Endodermal cell (in vitro differentiated cells): ENCODE results near the gene CAMKMT. TPM values are rescaled to one million over a fixed set of nuclear protein-coding genes. Genes with fewer than 3 reads are reported as not detected.
A peak's percentile ranks its signal among the peaks of the same experiment; 100 is the strongest.

Source experiments
- DNase-seq: peaks from one replicate; pipeline ENCODE4 v3.0.0-alpha.2; 2017
- H3K27ac ChIP-seq: 2 replicates; pipeline ENCODE4 v1.5.1; 2013; ENCODE audit warnings: mild to moderate bottlenecking, low read depth, low read length, moderate library complexity
- H3K27me3 ChIP-seq: 2 replicates; pipeline ENCODE4 v1.6.1; 2013; ENCODE audit warnings: mild to moderate bottlenecking, low read length, moderate library complexity; ENCODE audit not compliant: insufficient read depth, control insufficient read depth, poor library complexity, severe bottlenecking
- H3K36me3 ChIP-seq: 2 replicates; pipeline ENCODE4 v1.7.0; 2013; ENCODE audit warnings: mild to moderate bottlenecking, low read length, moderate library complexity; ENCODE audit not compliant: control insufficient read depth, insufficient read depth
- H3K4me1 ChIP-seq: one replicate; pipeline ENCODE4 v1.7.0; 2013; ENCODE audit warnings: low read length; ENCODE audit not compliant: control insufficient read depth, insufficient read depth
- H3K4me3 ChIP-seq: 2 replicates; pipeline ENCODE4 v1.5.1; 2013; ENCODE audit warnings: mild to moderate bottlenecking, low read length, moderate library complexity
- H3K9ac ChIP-seq: 2 replicates; pipeline ENCODE4 v1.6.1; 2013; ENCODE audit warnings: mild to moderate bottlenecking, low read length, moderate library complexity; ENCODE audit not compliant: poor library complexity, severe bottlenecking; ENCODE audit errors: extremely low read depth
- H3K9me3 ChIP-seq: 2 replicates; pipeline ENCODE4 v1.6.1; 2013; ENCODE audit warnings: mild to moderate bottlenecking, low read length, moderate library complexity; ENCODE audit not compliant: control insufficient read depth
- H3K27ac Mint-ChIP-seq: 2 replicates; pipeline ENCODE4 v1.8.0; 2020; ENCODE audit warnings: mixed read lengths
- H3K27me3 Mint-ChIP-seq: 2 replicates; pipeline ENCODE4 v1.8.0; 2021; ENCODE audit warnings: mild to moderate bottlenecking, mixed read lengths; ENCODE audit not compliant: insufficient read depth
- H3K36me3 Mint-ChIP-seq: 2 replicates; pipeline ENCODE4 v1.8.0; 2020; ENCODE audit warnings: low read depth, mixed read lengths
- H3K4me1 Mint-ChIP-seq: 2 replicates; pipeline ENCODE4 v1.8.0; 2020; ENCODE audit warnings: mixed read lengths
- H3K4me3 Mint-ChIP-seq: 2 replicates; pipeline ENCODE4 v1.8.0; 2020; ENCODE audit warnings: mild to moderate bottlenecking, moderate library complexity, mixed read lengths
- H3K9me3 Mint-ChIP-seq: 2 replicates; pipeline ENCODE4 v1.8.0; 2020; ENCODE audit warnings: mild to moderate bottlenecking, mixed read lengths
- whole genome bisulfite sequencing, 2 experiments: methylation state at CpG; one replicate each; pipeline versions ENCODE4 v1.1.5 to v1.1.7; 2013; ENCODE audit warnings: missing lambda C conversion rate in 2 of 2, mixed read lengths in 1 of 2; ENCODE audit not compliant: insufficient coverage in 1 of 2, insufficient read length in 1 of 2; 5-methylcytosine and 5-hydroxymethylcytosine counted together
- total RNA-seq, 2 donors: library from RNA; stranded (reverse); fragmentation: NEBNext Ultra II Directional in 1 of 2; extraction: Animal tissue kit (Norgen Biotek cat#: 25700) in 1 of 2; gene quantifications; 2 replicates in 1 of 2; 3 replicates in 1 of 2; pipeline ENCODE4 v1.2.1, GENCODE V29; 2021
- TF ChIP-seq, protein P1 (sequence below): fragments of 200-600 bp; sonication (generic); conservative IDR thresholded peaks from 2 replicates; pipeline ENCODE4 v1.5.0; 2021; ENCODE audit warnings: antibody characterized with exemption, mild to moderate bottlenecking

Gene CAMKMT
- total RNA-seq, 2 donors from 2014 or later, result 31.4 to 57.5 TPM

DNA sequence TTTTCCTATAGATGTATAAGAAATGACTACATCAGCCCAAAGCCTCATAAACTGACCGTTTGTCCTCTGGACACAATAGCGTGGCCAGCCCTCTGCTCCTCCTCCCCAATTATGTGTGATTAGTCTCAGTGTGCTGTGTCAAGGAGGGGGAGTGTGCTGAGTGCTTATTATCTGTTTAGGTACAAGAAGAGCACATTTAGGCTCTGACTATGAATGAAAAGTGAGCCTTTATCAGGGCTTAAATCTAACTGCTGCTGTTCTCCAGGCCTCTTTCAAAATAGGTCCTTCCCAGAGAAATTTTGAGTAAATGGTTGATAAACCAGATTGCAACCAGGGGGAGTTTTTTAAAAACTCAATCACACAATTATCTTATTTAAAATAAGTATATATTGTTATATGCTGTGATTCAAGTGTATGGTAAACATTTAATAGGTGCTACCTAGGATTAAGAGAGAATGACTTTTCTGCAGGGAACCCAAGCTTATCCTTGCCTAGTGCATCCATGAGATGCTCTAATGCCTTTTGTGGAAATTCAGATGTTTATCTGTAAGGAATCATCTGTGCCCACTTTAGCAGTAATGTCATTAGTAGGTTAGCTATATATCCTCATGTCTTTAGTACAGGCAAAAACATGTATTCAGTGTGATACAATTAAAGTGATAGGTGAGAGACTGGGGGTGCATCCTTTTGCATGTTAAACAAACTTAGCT, 411.1 kb downstream of the CAMKMT start:
- DNase-seq, result no peak
- Histone ChIP-seq H3K36me3 (no peaks in the 10 kb centered on the region), H3K9ac (no peak overlapping the region), H3K27ac (no peak overlapping the region), H3K4me1 (peaks cover 40% of the 10 kb centered on the region), H3K27me3 (peaks cover 3% of the 10 kb centered on the region), H3K4me3 (no peak overlapping the region), H3K9me3 (no peaks in the 10 kb centered on the region)
- Mint-ChIP-seq H3K27me3 (peaks cover 4% of the 10 kb centered on the region), H3K27ac (peak overlapping the region; percentile 9), H3K4me3 (peak overlapping the region; percentile 21), H3K9me3 (no peaks in the 10 kb centered on the region), H3K36me3 (no peaks in the 10 kb centered on the region), H3K4me1 (peaks cover 86% of the 10 kb centered on the region)
- 40% methylated on average over 2 of the region's 2 CpGs; no CpG with 5 or more reads in 1 of the 2 experiments for WGBS, 2 experiments
- TF ChIP-seq, protein P1, sequence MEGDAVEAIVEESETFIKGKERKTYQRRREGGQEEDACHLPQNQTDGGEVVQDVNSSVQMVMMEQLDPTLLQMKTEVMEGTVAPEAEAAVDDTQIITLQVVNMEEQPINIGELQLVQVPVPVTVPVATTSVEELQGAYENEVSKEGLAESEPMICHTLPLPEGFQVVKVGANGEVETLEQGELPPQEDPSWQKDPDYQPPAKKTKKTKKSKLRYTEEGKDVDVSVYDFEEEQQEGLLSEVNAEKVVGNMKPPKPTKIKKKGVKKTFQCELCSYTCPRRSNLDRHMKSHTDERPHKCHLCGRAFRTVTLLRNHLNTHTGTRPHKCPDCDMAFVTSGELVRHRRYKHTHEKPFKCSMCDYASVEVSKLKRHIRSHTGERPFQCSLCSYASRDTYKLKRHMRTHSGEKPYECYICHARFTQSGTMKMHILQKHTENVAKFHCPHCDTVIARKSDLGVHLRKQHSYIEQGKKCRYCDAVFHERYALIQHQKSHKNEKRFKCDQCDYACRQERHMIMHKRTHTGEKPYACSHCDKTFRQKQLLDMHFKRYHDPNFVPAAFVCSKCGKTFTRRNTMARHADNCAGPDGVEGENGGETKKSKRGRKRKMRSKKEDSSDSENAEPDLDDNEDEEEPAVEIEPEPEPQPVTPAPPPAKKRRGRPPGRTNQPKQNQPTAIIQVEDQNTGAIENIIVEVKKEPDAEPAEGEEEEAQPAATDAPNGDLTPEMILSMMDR, result no peak

DNA sequence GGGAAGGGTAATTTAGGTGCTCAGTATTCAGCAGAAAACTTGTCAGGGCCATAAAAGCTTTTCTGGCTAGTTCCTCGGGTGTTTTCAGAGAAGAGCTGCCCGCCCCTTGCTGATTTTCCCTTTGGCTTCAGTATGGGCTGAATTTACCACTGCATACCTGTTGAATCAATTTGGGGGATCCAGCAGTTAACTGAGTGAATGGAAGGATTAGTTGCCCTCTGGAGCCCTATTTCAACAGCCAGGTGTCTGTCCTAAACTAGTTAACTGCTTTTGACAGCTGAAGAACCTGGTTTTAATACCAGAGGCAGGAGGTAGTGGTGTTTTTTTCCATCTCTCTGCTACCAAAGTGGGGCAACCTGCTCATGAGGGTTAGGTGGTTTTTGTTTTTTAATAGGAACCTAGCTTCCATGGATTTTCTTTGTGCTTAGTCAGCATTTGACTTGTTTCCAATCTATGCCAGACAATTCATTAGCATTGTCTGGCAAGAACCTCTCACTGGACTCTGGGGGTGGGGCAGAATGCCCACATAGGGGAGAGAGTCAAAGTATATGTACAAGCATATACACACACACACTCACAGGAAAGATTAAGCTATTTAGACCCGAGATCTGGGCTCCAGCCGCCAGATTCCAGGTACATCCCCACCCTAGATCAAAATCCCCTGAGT, 413.2 kb downstream of the CAMKMT start:
- TF ChIP-seq, protein P1, result no peak
- peaks cover 2% of the 10 kb centered on the region for H3K9me3 ChIP-seq
- H3K36me3 Mint-ChIP-seq, result no peaks in the 10 kb centered on the region
- WGBS, 2 experiments, result 54 to 70% methylated on average over 2 to 4 of the region's 4 CpGs
- H3K27me3 Mint-ChIP-seq, result no peaks in the 10 kb centered on the region
- H3K27me3 ChIP-seq, result no peaks in the 10 kb centered on the region
- peaks cover 88% of the 10 kb centered on the region for H3K4me1 Mint-ChIP-seq
- H3K36me3 ChIP-seq, result no peaks in the 10 kb centered on the region
- H3K27ac ChIP-seq, result no peak overlapping the region
- H3K4me3 Mint-ChIP-seq, result no peak overlapping the region
- no peaks in the 10 kb centered on the region for H3K9me3 Mint-ChIP-seq
- no peak overlapping the region for H3K4me3 ChIP-seq
- H3K9ac ChIP-seq, result no peak overlapping the region
- peaks cover 46% of the 10 kb centered on the region for H3K4me1 ChIP-seq
- DNase-seq, result no peak
- peak overlapping the region; percentile 42 for H3K27ac Mint-ChIP-seq

DNA sequence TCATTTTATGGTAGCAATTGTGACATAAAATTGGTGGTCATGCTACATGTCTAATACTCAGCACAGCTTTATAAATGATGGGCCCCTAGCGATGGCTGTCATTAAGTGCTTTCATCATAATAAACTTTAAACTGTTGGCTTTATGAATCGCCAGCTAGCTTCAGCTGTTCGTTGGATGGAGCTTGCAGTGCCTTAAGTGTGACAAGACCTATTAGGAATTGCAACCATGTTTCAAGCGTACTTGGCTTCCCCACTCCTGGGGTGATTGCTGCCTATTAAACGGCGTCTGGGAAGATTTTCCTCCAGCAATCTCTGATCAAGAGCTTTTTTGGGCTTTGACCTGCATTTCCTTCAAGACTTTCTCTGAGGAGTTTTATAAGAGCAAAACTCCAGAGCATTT, 415.3 kb downstream of the CAMKMT start:
- Histone ChIP-seq H3K9ac (no peak overlapping the region), H3K4me3 (no peak overlapping the region), H3K36me3 (no peaks in the 10 kb centered on the region), H3K27ac (no peak overlapping the region), H3K27me3 (no peaks in the 10 kb centered on the region), H3K9me3 (peaks cover 23% of the 10 kb centered on the region), H3K4me1 (peaks cover 40% of the 10 kb centered on the region)
- Mint-ChIP-seq H3K27me3 (no peaks in the 10 kb centered on the region), H3K36me3 (peaks cover 10% of the 10 kb centered on the region), H3K4me3 (no peak overlapping the region), H3K27ac (peak overlapping the region; percentile 73), H3K4me1 (peaks cover 71% of the 10 kb centered on the region), H3K9me3 (peaks cover 11% of the 10 kb centered on the region)
- WGBS, 2 experiments, result 60 to 70% methylated on average over 6 of the region's 6 CpGs
- no peak for DNase-seq
- TF ChIP-seq, protein P1, result no peak
